ENCODE results near the gene ACSS1. TPM values are rescaled to one million over a fixed set of nuclear protein-coding genes. Genes with fewer than 3 reads are reported as not detected.
A peak's percentile ranks its signal among the peaks of the same experiment; 100 is the strongest.

ACSS1 gene
- total and polyA plus RNA-seq, 2 of the 8 experiments (the other 6 are each of a cell fraction or from before 2014, with no cell fraction given), result 2.6 to 3.4 TPM

- no peak overlapping the region for H3K4me3 ChIP-seq (ENCODE audit: extremely low read depth in 1 of 4, insufficient read depth in 2 of 4, low read depth in 3 of 4, low read length in 4 of 4)
- peak overlapping the region; percentile 32 for H4K91ac ChIP-seq (replicated peaks; ENCODE audit: insufficient read length, low read length)
- DNase-seq (ENCODE audit: low read depth in 1 of 2, low spot score in 2 of 2) (no peak), FAIRE-seq (no peak)
- no peaks in the 10 kb centered on the region for H3K36me3 ChIP-seq (ENCODE audit: control insufficient read depth in 2 of 4, insufficient read depth in 4 of 4, low read length in 3 of 4)
- H2BK12ac ChIP-seq (ENCODE audit: low read depth, low read length), result 0 out of 2 replicates have a peak overlapping the region, but pooled peaks have one; percentile 50
- no peak overlapping the region for H3K56ac ChIP-seq (replicated peaks; ENCODE audit: insufficient read length, low read depth, low read length)
- H3K4ac ChIP-seq (replicated peaks; ENCODE audit: insufficient read length, low read depth, low read length), result no peak overlapping the region
- POLR2A ChIA-PET (ENCODE audit: partially characterized antibody), result interaction anchor here (1.1 kb wide), 1 partner anchor 14 kb away, joined by 4 read pairs; no protein-coding TSS in a partner anchor
- H3K23me2 ChIP-seq (ENCODE audit: low read depth, low read length), result no peaks in the 10 kb centered on the region; the same call in 1 of the 2 replicates
- no peak overlapping the region for H3K14ac ChIP-seq (ENCODE audit: insufficient read length)
- H2AFZ ChIP-seq (ENCODE audit: low read length), result no peak overlapping the region
- H2BK20ac ChIP-seq (ENCODE audit: low read length), result no peak overlapping the region
- H3K79me1 ChIP-seq (ENCODE audit: low read depth, low read length), result no peaks in the 10 kb centered on the region
- no peak overlapping the region for H3K18ac ChIP-seq (ENCODE audit: extremely low read depth, low read length)
- WGBS, 2 experiments (ENCODE audit: extremely low coverage in 1 of 2, insufficient coverage in 1 of 2, insufficient read length in 1 of 2, insufficient replicate concordance in 2 of 2, low coverage in 1 of 2, low lambda C conversion rate in 2 of 2, missing lambda C conversion rate in 1 of 2), result 83% methylated on average over 5 of the region's 5 CpGs; no CpG with 5 or more reads in 1 of the 2 experiments
- H2BK120ac ChIP-seq (replicated peaks; ENCODE audit: low read depth, low read length), result no peak overlapping the region
- H3K27ac ChIP-seq (ENCODE audit: low read depth, low read length), result no peak overlapping the region
- no peaks in the 10 kb centered on the region for H3K79me2 ChIP-seq (ENCODE audit: control insufficient read depth in 1 of 2, insufficient read depth in 2 of 2, low read length in 2 of 2)
- no peak for TF ChIP-seq KDM1A (IDR thresholded peaks at IDR 0.05; ENCODE audit: borderline replicate concordance, low read length)
- H3K9me3 ChIP-seq (ENCODE audit: insufficient read depth in 2 of 2, low read depth in 1 of 2, low read length in 1 of 2), result no peaks in the 10 kb centered on the region
- H2BK5ac ChIP-seq (ENCODE audit: low read depth, low read length), result no peak overlapping the region
- no peak overlapping the region for H4K8ac ChIP-seq (ENCODE audit: extremely low read depth, insufficient read depth, low read length)
- no peak overlapping the region for H4K5ac ChIP-seq (ENCODE audit: insufficient read length, low read depth, low read length)
- H2BK15ac ChIP-seq (ENCODE audit: low read length), result no peak overlapping the region
- H2AK5ac ChIP-seq (ENCODE audit: low read depth, low read length), result no peak overlapping the region
- H3K9ac ChIP-seq (replicated peaks in 1 of 4; ENCODE audit: extremely low read depth in 1 of 4, low read depth in 3 of 4, low read length in 3 of 4), result no peak overlapping the region
- no peaks in the 10 kb centered on the region for H3K27me3 ChIP-seq (replicated peaks in 1 of 4; ENCODE audit: control insufficient read depth in 3 of 4, extremely low read depth in 1 of 4, insufficient read depth in 3 of 4, low read length in 3 of 4)
- CTCF ChIA-PET (ENCODE audit: partially characterized antibody), result interaction anchor here (0.5 to 1.6 kb wide), 3 partner anchors 46 to 587 kb away, joined by 3 to 5 read pairs (median 4); no protein-coding TSS in a partner anchor
- peaks cover 0 to 7% (median 6%) of the 10 kb centered on the region in 4 experiments; a peak in 4 of 7 replicates for H3K4me1 ChIP-seq (replicated peaks in 1 of 4; ENCODE audit: control insufficient read depth in 3 of 4, insufficient read depth in 4 of 4, low read length in 3 of 4)
- H4K20me1 ChIP-seq (replicated peaks in 1 of 2; ENCODE audit: control insufficient read depth in 1 of 2, insufficient read depth in 2 of 2, low read length in 2 of 2), result no peaks in the 10 kb centered on the region
- H3K23ac ChIP-seq (ENCODE audit: insufficient read length), result no peak overlapping the region
- no peak overlapping the region for H3K4me2 ChIP-seq (ENCODE audit: insufficient read depth in 1 of 2, low read depth in 2 of 2, low read length in 2 of 2)
Measured at GRCh38 chr20:25020345-25020744, 37.6 kb downstream of the ACSS1 start.
